Endothelial cell of umbilical vein (primary cell): ENCODE measurements around the gene GTF3C1. TPM values are rescaled to one million over a fixed set of nuclear protein-coding genes. Genes with fewer than 3 reads are reported as not detected.

Experiments used
- BruUV-seq: library from RNA; stranded (reverse); fragments of 400-500 nt; replicated peaks from 2 replicates; lab custom pipeline; 2021; lab: Mats Ljungman, UMichigan
- CTCF ChIA-PET: fragments of 300-600, 350-600 bp; sonication (Branson Sonifier 250); formaldehyde crosslinking; loops from one replicate; lab custom pipeline; 2021; ENCODE audit warnings: antibody characterized with exemption, inconsistent platforms; lab: Charles Lee
- POLR2A ChIA-PET: fragments of 300-600, 350-600 bp; sonication (Branson Sonifier 250); formaldehyde crosslinking; loops from one replicate; lab custom pipeline; 2021; ENCODE audit warnings: antibody characterized with exemption, inconsistent platforms; lab: Charles Lee
- DNase-seq: peaks from one replicate; pipeline ENCODE4 v3.0.0-alpha.2; 2011; ENCODE audit warnings: low read depth, low spot score
- FAIRE-seq: peaks from 2 replicates; lab custom pipeline; 2011; peaks lifted over from hg19 to GRCh38; lab: Jason Lieb, UNC
- H2AFZ ChIP-seq: 2 replicates; pipeline ENCODE4 v1.6.0; 2012; ENCODE audit warnings: low read depth, low read length, control low read depth, inconsistent platforms
- H3K27ac ChIP-seq: 2 replicates; pipeline ENCODE4 v1.5.1; 2011; ENCODE audit warnings: low read depth, mild to moderate bottlenecking, control low read depth, low read length, moderate library complexity; ENCODE audit not compliant: insufficient read depth
- H3K27me3 ChIP-seq, 2 experiments: 2 replicates each; pipeline versions ENCODE4 v1.6.0 to v1.6.1; 2011; ENCODE audit warnings: low read length in 2 of 2, mixed read lengths in 1 of 2; ENCODE audit not compliant: control insufficient read depth in 2 of 2, insufficient read depth in 2 of 2
- H3K36me3 ChIP-seq, 2 experiments: 2 replicates in 1 of 2; 3 replicates in 1 of 2; pipeline ENCODE4 v1.5.1; 2011; ENCODE audit warnings: low read length in 2 of 2, mild to moderate bottlenecking in 1 of 2, moderate library complexity in 1 of 2; ENCODE audit not compliant: control insufficient read depth in 2 of 2, insufficient read depth in 2 of 2; ENCODE audit errors: extremely low read depth in 1 of 2
- H3K4me1 ChIP-seq: 3 replicates; pipeline ENCODE4 v1.5.1; 2011; ENCODE audit warnings: mild to moderate bottlenecking, low read length; ENCODE audit not compliant: control insufficient read depth, insufficient read depth; ENCODE audit errors: extremely low read depth
- H3K4me2 ChIP-seq: 2 replicates; pipeline ENCODE4 v1.6.1; 2011; ENCODE audit warnings: low read length, control low read depth, mixed read lengths; ENCODE audit not compliant: insufficient read depth
- H3K4me3 ChIP-seq, 3 experiments: fragments of 200-600 bp in 1 of 3; sonication (generic), shearing (Covaris generic) in 1 of 3; replicated peaks in 1 of 3; 2 replicates each; pipeline ENCODE4 v1.5.1; 2011 to 2016; ENCODE audit warnings: control low read depth in 3 of 3, low read length in 3 of 3, mild to moderate bottlenecking in 2 of 3, inconsistent platforms in 1 of 3, low read depth in 1 of 3, moderate library complexity in 1 of 3; ENCODE audit not compliant: insufficient read depth in 1 of 3
- H3K79me2 ChIP-seq: 2 replicates; pipeline ENCODE4 v1.6.0; 2012; ENCODE audit warnings: low read length, inconsistent platforms; ENCODE audit not compliant: control insufficient read depth, insufficient read depth
- H3K9ac ChIP-seq: replicated peaks from 2 replicates; pipeline ENCODE3; 2011; ENCODE audit warnings: low read length, control low read depth; ENCODE audit not compliant: insufficient read depth; ENCODE audit errors: extremely low read depth
- H3K9me1 ChIP-seq: replicated peaks from 3 replicates; pipeline ENCODE4 v1.6.0; 2011; ENCODE audit warnings: mild to moderate bottlenecking, low read length; ENCODE audit not compliant: control insufficient read depth, insufficient read depth; ENCODE audit errors: extremely low read depth
- H3K9me3 ChIP-seq: replicated peaks from 2 replicates; pipeline ENCODE4 v1.5.1; 2012; ENCODE audit warnings: low read length, inconsistent platforms; ENCODE audit not compliant: control insufficient read depth, insufficient read depth
- H4K20me1 ChIP-seq: replicated peaks from 2 replicates; pipeline ENCODE3; 2011; ENCODE audit warnings: mild to moderate bottlenecking, low read length; ENCODE audit not compliant: control insufficient read depth, insufficient read depth; ENCODE audit errors: extremely low read depth
- EZH2 ChIP-seq: IDR thresholded peaks from 2 replicates; pipeline ENCODE4 v1.6.1; 2012; ENCODE audit warnings: borderline replicate concordance, low read depth, mild to moderate bottlenecking, moderate library complexity, low read length, inconsistent platforms; ENCODE audit not compliant: severe bottlenecking
- FOS ChIP-seq: IDR thresholded peaks from 2 replicates; pipeline ENCODE4 v1.6.1; 2011; ENCODE audit warnings: mild to moderate bottlenecking, low read length, moderate library complexity, borderline replicate concordance; ENCODE audit not compliant: insufficient read depth
- GATA2 ChIP-seq: IDR thresholded peaks from 2 replicates; pipeline ENCODE4 v1.7.0; 2011; ENCODE audit warnings: low read depth, mild to moderate bottlenecking, moderate library complexity, mixed read lengths, low read length; ENCODE audit not compliant: insufficient read length, insufficient read depth
- JUN ChIP-seq: IDR thresholded peaks from 2 replicates; pipeline ENCODE4 v1.6.1; 2011; ENCODE audit warnings: borderline replicate concordance, low read depth; ENCODE audit not compliant: insufficient read length, insufficient read depth
- MYC ChIP-seq: IDR thresholded peaks from one replicate; pipeline ENCODE4 v1.6.1; 2011; ENCODE audit warnings: mild to moderate bottlenecking, low read depth, low read length
- POLR2A ChIP-seq: IDR thresholded peaks from 2 replicates; pipeline ENCODE4 v1.6.1; 2012; ENCODE audit warnings: low read depth, mild to moderate bottlenecking, control low read depth, low read length
- POLR2AphosphoS5 ChIP-seq: IDR thresholded peaks from 2 replicates; pipeline ENCODE4 v1.6.1; 2012; ENCODE audit warnings: low read depth, mild to moderate bottlenecking, control low read depth, low read length, moderate library complexity; ENCODE audit not compliant: insufficient read depth
- dilution Hi-C: fragments of 300-500 bp; cut with MboI; formaldehyde crosslinking; loops from one replicate; pipeline ENCODE4 v1.15.0; 2019; ENCODE audit warnings: low sequenced_read_pairs; ENCODE audit not compliant: extremely low pct_ligation_motif_present
- intact Hi-C: fragments of 100-400 bp; cut with micrococcal nuclease; formaldehyde crosslinking; loops from one replicate; pipeline ENCODE4 v1.10.0; 2022
- polyA plus RNA-seq, 4 experiments: library from polyadenylated mRNA; depleted of rRNA in 3 of 4; stranded (reverse) in 3 of 4; unstranded in 1 of 4; fragments of >200 nt; gene quantifications; 2 replicates each; pipeline versions ENCODE4 v1.2.1 to v1.2.3, GENCODE V29; 2011 to 2012; ENCODE audit warnings: missing spikeins in 1 of 4
- total RNA-seq: library from RNA; stranded (reverse); gene quantifications from 2 replicates; pipeline ENCODE4 v1.2.3, GENCODE V29; 2021
- TF ChIP-seq, protein P1 (sequence below): IDR thresholded peaks from 2 replicates; pipeline ENCODE4 v1.6.1; 2011; ENCODE audit not compliant: insufficient read depth, insufficient read length
- TF ChIP-seq, protein P2 (sequence below), 2 donors: IDR thresholded peaks; 1 replicate in 1 of 2; 2 replicates in 1 of 2; pipeline ENCODE4 v1.5.1; 2011; ENCODE audit warnings: low read length in 2 of 2, mild to moderate bottlenecking in 2 of 2, moderate library complexity in 2 of 2, control low read depth in 1 of 2, inconsistent platforms in 1 of 2, low read depth in 1 of 2; ENCODE audit not compliant: insufficient read depth in 1 of 2; ENCODE audit errors: extremely low read depth in 1 of 2

GTF3C1 gene
- total and polyA plus RNA-seq, 2 donors (not counting 3 experiments of a cell fraction or from before 2014, with no cell fraction given), result 58.1 to 86.1 TPM

DNA sequence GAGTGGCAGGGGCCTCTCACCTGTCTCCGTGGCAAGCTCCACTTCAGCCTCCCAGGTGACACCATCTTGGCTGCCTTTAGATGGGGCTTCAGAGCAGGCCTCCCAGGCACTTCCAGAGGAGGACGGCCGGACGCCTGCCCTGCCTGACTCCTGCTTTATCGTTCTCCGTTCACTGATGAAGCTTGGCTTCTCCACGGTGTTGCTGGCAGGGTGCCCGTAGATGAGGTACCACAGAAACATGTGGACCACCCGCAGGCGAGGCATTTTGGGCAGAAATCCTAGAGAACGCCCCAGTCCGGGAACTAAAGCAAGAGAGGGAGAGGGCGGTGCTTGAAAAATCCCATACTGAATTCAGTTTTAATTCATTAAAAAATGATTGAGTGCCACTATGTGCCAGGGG is 54.5 kb downstream of the GTF3C1 start:
- H3K4me3 ChIP-seq, result no peak overlapping the region
- CTCF ChIA-PET, result interaction anchor here (1.6 kb wide), 1 partner anchor 11 kb away, joined by 4 read pairs; no protein-coding TSS in a partner anchor
- no peaks in the 10 kb centered on the region for H3K79me2 ChIP-seq
- no peaks in the 10 kb centered on the region for H4K20me1 ChIP-seq
- H3K9me1 ChIP-seq, result no peaks in the 10 kb centered on the region
- H3K27me3 ChIP-seq, result no peaks in the 10 kb centered on the region
- intact Hi-C loops, result no loop called here
- dilution Hi-C loops, result no loop called here
- DNase-seq (no peak), FAIRE-seq (no peak)
- H2AFZ ChIP-seq, result no peak overlapping the region
- H3K9me3 ChIP-seq, result no peaks in the 10 kb centered on the region
- no peak overlapping the region for H3K9ac ChIP-seq
- POLR2A ChIA-PET, result no interaction called here
- TF ChIP-seq, protein P1, sequence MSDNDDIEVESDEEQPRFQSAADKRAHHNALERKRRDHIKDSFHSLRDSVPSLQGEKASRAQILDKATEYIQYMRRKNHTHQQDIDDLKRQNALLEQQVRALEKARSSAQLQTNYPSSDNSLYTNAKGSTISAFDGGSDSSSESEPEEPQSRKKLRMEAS, result no peak
- TF ChIP-seq MYC (no peak), JUN (no peak)
- no peak overlapping the region for H3K27ac ChIP-seq
- peaks cover 26 to 55% of the 10 kb centered on the region in 2 experiments for H3K36me3 ChIP-seq
- BruUV-seq, result no TSS peak
- no peak overlapping the region for H3K4me2 ChIP-seq
- peaks cover 15% of the 10 kb centered on the region for H3K4me1 ChIP-seq

DNA sequence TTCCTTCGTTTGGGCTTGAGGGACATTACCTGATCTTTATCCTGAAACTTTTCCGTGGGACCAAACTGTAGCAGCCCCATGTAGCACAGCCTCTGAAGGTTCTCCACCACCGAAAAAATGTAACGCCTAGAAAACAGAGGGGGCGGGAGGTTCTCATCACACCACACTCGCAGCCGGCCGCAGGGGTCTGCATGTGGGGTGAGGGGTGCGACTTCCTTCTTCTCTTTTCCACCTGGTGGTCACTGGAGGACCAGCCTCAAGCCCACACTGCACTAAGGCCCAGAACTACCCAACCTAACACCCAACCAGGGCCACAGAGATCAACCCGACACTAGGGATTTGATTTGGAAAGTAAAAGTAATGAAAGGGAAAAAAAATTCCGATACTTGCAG is 57.1 kb downstream of the GTF3C1 start:
- FAIRE-seq, result no peak
- dilution Hi-C loops (no loop called here), intact Hi-C loops (no loop called here)
- Histone ChIP-seq H3K9me1 (no peaks in the 10 kb centered on the region), H3K27me3 (no peaks in the 10 kb centered on the region), H3K4me2 (no peak overlapping the region), H3K36me3 (peaks cover 28 to 55% of the 10 kb centered on the region in 2 experiments), H3K4me1 (peaks cover 15% of the 10 kb centered on the region), H4K20me1 (no peaks in the 10 kb centered on the region), H2AFZ (no peak overlapping the region), H3K9me3 (no peaks in the 10 kb centered on the region), H3K79me2 (no peaks in the 10 kb centered on the region), H3K4me3 (no peak overlapping the region), H3K9ac (no peak overlapping the region), H3K27ac (peak overlapping the region; percentile 76)
- TF ChIP-seq MYC (no peak), POLR2AphosphoS5 (no peak), JUN (no peak), EZH2 (no peak), FOS (no peak), GATA2 (no peak), POLR2A (no peak)
- TF ChIP-seq, protein P2, sequence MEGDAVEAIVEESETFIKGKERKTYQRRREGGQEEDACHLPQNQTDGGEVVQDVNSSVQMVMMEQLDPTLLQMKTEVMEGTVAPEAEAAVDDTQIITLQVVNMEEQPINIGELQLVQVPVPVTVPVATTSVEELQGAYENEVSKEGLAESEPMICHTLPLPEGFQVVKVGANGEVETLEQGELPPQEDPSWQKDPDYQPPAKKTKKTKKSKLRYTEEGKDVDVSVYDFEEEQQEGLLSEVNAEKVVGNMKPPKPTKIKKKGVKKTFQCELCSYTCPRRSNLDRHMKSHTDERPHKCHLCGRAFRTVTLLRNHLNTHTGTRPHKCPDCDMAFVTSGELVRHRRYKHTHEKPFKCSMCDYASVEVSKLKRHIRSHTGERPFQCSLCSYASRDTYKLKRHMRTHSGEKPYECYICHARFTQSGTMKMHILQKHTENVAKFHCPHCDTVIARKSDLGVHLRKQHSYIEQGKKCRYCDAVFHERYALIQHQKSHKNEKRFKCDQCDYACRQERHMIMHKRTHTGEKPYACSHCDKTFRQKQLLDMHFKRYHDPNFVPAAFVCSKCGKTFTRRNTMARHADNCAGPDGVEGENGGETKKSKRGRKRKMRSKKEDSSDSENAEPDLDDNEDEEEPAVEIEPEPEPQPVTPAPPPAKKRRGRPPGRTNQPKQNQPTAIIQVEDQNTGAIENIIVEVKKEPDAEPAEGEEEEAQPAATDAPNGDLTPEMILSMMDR (IDR thresholded peaks at IDR 0.05; ENCODE audit: extremely low read depth in 1 of 2, insufficient read depth in 1 of 2, low read depth in 1 of 2, low read length in 2 of 2), result no peak
- TF ChIP-seq, protein P1, result no peak
- ChIA-PET CTCF (interaction anchor here (1.7 kb wide), 1 partner anchor 17 kb away, joined by 5 read pairs; no protein-coding TSS in a partner anchor), POLR2A (no interaction called here)
- no peak for DNase-seq
- no TSS peak for BruUV-seq
